ENCODE measurements around the gene KRTAP9-3. TPM values are rescaled to one million over a fixed set of nuclear protein-coding genes. Genes with fewer than 3 reads are reported as not detected.

KRTAP9-3 gene
- total and polyA plus RNA-seq, 2 donors (not counting 1 experiment from before 2014, with no cell fraction given): not detected

DNA sequence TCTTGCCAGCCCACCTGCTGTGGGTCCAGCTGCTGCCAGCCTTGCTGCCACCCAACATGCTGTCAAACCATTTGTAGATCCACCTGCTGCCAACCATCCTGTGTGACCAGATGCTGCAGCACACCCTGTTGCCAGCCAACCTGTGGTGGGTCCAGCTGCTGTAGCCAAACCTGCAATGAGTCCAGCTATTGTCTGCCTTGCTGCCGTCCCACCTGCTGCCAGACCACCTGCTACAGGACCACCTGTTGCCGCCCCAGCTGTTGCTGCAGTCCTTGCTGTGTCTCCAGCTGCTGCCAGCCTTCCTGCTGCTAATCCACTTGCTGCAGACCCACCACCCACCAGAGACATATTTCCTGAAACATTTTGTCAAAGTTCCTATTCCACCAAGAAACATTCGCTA, 41.9 kb upstream of the KRTAP9-3 start:
- no peaks in the 10 kb centered on the region for H3K4me1 ChIP-seq (ENCODE audit: control insufficient read depth in 2 of 2, insufficient read depth in 2 of 2, low read length in 2 of 2)
- H3K4me3 ChIP-seq (ENCODE audit: control extremely low read depth in 1 of 5, extremely low read depth in 1 of 5, insufficient read depth in 1 of 5, low read depth in 2 of 5, low read length in 4 of 5): no peak overlapping the region
- TF ChIP-seq, protein P1, sequence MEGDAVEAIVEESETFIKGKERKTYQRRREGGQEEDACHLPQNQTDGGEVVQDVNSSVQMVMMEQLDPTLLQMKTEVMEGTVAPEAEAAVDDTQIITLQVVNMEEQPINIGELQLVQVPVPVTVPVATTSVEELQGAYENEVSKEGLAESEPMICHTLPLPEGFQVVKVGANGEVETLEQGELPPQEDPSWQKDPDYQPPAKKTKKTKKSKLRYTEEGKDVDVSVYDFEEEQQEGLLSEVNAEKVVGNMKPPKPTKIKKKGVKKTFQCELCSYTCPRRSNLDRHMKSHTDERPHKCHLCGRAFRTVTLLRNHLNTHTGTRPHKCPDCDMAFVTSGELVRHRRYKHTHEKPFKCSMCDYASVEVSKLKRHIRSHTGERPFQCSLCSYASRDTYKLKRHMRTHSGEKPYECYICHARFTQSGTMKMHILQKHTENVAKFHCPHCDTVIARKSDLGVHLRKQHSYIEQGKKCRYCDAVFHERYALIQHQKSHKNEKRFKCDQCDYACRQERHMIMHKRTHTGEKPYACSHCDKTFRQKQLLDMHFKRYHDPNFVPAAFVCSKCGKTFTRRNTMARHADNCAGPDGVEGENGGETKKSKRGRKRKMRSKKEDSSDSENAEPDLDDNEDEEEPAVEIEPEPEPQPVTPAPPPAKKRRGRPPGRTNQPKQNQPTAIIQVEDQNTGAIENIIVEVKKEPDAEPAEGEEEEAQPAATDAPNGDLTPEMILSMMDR (IDR thresholded peaks at IDR 0.05): no peak
- no peak for TF ChIP-seq EZH2 (IDR thresholded peaks at IDR 0.05; ENCODE audit: borderline replicate concordance, insufficient read depth, low read depth, low read length, poor library complexity, severe bottlenecking)
- no peak overlapping the region for H3K4me2 ChIP-seq (replicated peaks; ENCODE audit: low read depth, low read length, poor library complexity, severe bottlenecking)
- H3K27me3 ChIP-seq (replicated peaks in 1 of 4; ENCODE audit: control extremely low read depth in 1 of 4, control insufficient read depth in 3 of 4, insufficient read depth in 4 of 4, low read length in 3 of 4): no peaks in the 10 kb centered on the region
- intact Hi-C loops (cut with micrococcal nuclease): loop anchor here (10.0 kb wide), 1 partner anchor 226 kb away; the partner anchor contains the start of gene KRT39
- no peak overlapping the region for H3K9ac ChIP-seq (ENCODE audit: low read length)
- WGBS (ENCODE audit: insufficient coverage): 100% methylated on average over 3 of the region's 3 CpGs
- no peak for ATAC-seq (ENCODE audit: low read depth)
- no peaks in the 10 kb centered on the region for H4K20me1 ChIP-seq (ENCODE audit: control insufficient read depth, insufficient read depth, low read length, poor library complexity, severe bottlenecking)
- H3K36me3 ChIP-seq (replicated peaks in 1 of 2; ENCODE audit: control extremely low read depth in 1 of 2, control insufficient read depth in 1 of 2, extremely low read depth in 1 of 2, insufficient read depth in 2 of 2, low read length in 1 of 2): no peaks in the 10 kb centered on the region
- DNase-seq: no peak
- no peak overlapping the region for H2AFZ ChIP-seq (ENCODE audit: insufficient read depth, low read depth, low read length, poor library complexity, severe bottlenecking)
- Mint-ChIP-seq H3K4me1 (no peaks in the 10 kb centered on the region), H3K27ac (no peak overlapping the region), H3K4me3 (no peak overlapping the region), H3K27me3 (peaks cover 41% of the 10 kb centered on the region), H3K9me3 (ENCODE audit: insufficient read depth) (no peaks in the 10 kb centered on the region)
- POLR2A ChIA-PET: no interaction called here
- CTCF ChIA-PET: no interaction called here
- no peaks in the 10 kb centered on the region for H3K79me2 ChIP-seq (ENCODE audit: control insufficient read depth, insufficient read depth, low read length)
- H3K27ac ChIP-seq (ENCODE audit: low read length in 2 of 2): no peak overlapping the region
- H3K9me3 ChIP-seq (ENCODE audit: control extremely low read depth in 1 of 3, control insufficient read depth in 2 of 3, insufficient read depth in 1 of 3, low read length in 2 of 3): peaks cover 0 to 4% (median 0%) of the 10 kb centered on the region in 3 donors

DNA sequence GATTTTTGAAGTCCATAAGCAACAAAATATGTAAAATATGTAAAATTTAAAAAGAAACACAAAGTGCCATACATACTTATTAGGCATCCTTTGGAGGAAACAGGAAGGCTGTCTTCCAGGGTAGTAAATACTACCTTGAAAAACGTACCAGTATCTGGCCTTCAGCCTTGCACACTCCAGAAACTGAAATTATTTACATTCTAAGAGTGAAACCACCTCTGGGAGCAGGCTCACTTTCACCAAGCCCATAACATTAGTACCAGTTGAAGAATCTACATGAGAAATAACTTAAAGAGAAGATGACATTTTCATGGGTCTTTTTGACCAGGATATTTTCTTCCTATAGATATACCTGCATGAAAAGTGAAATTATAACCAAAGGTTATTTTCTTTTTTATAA, 36.2 kb upstream of the KRTAP9-3 start:
- Histone ChIP-seq H3K4me3 (ENCODE audit: control extremely low read depth in 1 of 5, extremely low read depth in 1 of 5, insufficient read depth in 1 of 5, low read depth in 2 of 5, low read length in 4 of 5) (no peak overlapping the region), H3K4me1 (ENCODE audit: control insufficient read depth in 2 of 2, insufficient read depth in 2 of 2, low read length in 2 of 2) (no peaks in the 10 kb centered on the region), H3K9me3 (ENCODE audit: control extremely low read depth in 1 of 3, control insufficient read depth in 2 of 3, insufficient read depth in 1 of 3, low read length in 2 of 3) (no peaks in the 10 kb centered on the region), H2AFZ (ENCODE audit: insufficient read depth, low read depth, low read length, poor library complexity, severe bottlenecking) (no peak overlapping the region), H3K36me3 (replicated peaks in 1 of 2; ENCODE audit: control extremely low read depth in 1 of 2, control insufficient read depth in 1 of 2, extremely low read depth in 1 of 2, insufficient read depth in 2 of 2, low read length in 1 of 2) (no peaks in the 10 kb centered on the region), H3K4me2 (replicated peaks; ENCODE audit: low read depth, low read length, poor library complexity, severe bottlenecking) (no peak overlapping the region), H3K79me2 (ENCODE audit: control insufficient read depth, insufficient read depth, low read length) (no peaks in the 10 kb centered on the region), H4K20me1 (ENCODE audit: control insufficient read depth, insufficient read depth, low read length, poor library complexity, severe bottlenecking) (no peaks in the 10 kb centered on the region), H3K27ac (ENCODE audit: low read length in 2 of 2) (no peak overlapping the region), H3K27me3 (replicated peaks in 1 of 4; ENCODE audit: control extremely low read depth in 1 of 4, control insufficient read depth in 3 of 4, insufficient read depth in 4 of 4, low read length in 3 of 4) (no peaks in the 10 kb centered on the region), H3K9ac (ENCODE audit: low read length) (no peak overlapping the region)
- Mint-ChIP-seq H3K4me3 (no peak overlapping the region), H3K4me1 (no peaks in the 10 kb centered on the region), H3K9me3 (ENCODE audit: insufficient read depth) (peaks cover 5% of the 10 kb centered on the region), H3K27me3 (peaks cover 21% of the 10 kb centered on the region), H3K27ac (no peak overlapping the region)
- WGBS (ENCODE audit: insufficient coverage): no CpG with 5 or more reads among the region's 1 CpG
- POLR2A ChIA-PET: no interaction called here
- DNase-seq (no peak), ATAC-seq (ENCODE audit: low read depth) (no peak)
- TF ChIP-seq EZH2 (IDR thresholded peaks at IDR 0.05; ENCODE audit: borderline replicate concordance, insufficient read depth, low read depth, low read length, poor library complexity, severe bottlenecking): no peak
- TF ChIP-seq, protein P1 (IDR thresholded peaks at IDR 0.05): no peak
- intact Hi-C loops (cut with micrococcal nuclease): loop anchor here (10.0 kb wide), 1 partner anchor 231 kb away; the partner anchor contains the start of gene KRT39
- CTCF ChIA-PET: interaction anchor here (0.7 kb wide), 1 partner anchor 50 kb away, joined by 5 read pairs; no protein-coding TSS in a partner anchor
